ENCODE measurements around the gene UNC5B. TPM values are rescaled to one million over a fixed set of nuclear protein-coding genes. Genes with fewer than 3 reads are reported as not detected.
A peak's percentile ranks its signal among the peaks of the same experiment; 100 is the strongest.

Gene UNC5B
- total and polyA plus RNA-seq, 11 donors = 4.8 to 22.8 (median 10.1) TPM

- Histone ChIP-seq H3K36me3 (no peaks in the 10 kb centered on the region), H3K27ac (peak overlapping the region in 6 of 12 donors; percentile 10 to 86 (median 60)), H3K4me3 (no peak overlapping the region), H3K9me3 (no peaks in the 10 kb centered on the region), H3K27me3 (peaks cover 0 to 4% (median 0%) of the 10 kb centered on the region in 9 donors), H3K4me1 (peaks cover 0 to 87% (median 59%) of the 10 kb centered on the region in 12 donors)
- 73 to 77% (median 74%) methylated on average over 8 of the region's 8 CpGs for WGBS, 4 donors
- TF ChIP-seq CTCF (IDR thresholded peaks at IDR 0.05) (no peak), POLR2A (IDR thresholded peaks at IDR 0.05) (no peak)
- DNase-seq (peak in 1 of 5 donors; percentile 4), ATAC-seq (no peak)
- intact Hi-C loops (cut with DNase I) = loop anchor here in 5 of 10 donors (2.0 to 10.0 kb wide), 5 partner anchors 13 to 315 kb away; no protein-coding TSS in a partner anchor
Measured at GRCh38 chr10:71219918-71220688, 7.7 kb downstream of the UNC5B start.

GRCh38 chr10:71220689-71221540 lies 8.5 kb downstream of the UNC5B start:
- no peak overlapping the region for H3K27ac ChIP-seq
- no peak for ATAC-seq
- H3K4me3 ChIP-seq = no peak overlapping the region
- peaks cover 0 to 83% (median 57%) of the 10 kb centered on the region in 12 donors for H3K4me1 ChIP-seq
- no peaks in the 10 kb centered on the region for H3K9me3 ChIP-seq
- peak in 3 of 5 donors; percentile 12 to 18 (median 17) for DNase-seq
- 73 to 77% (median 75%) methylated on average over 11 to 12 of the region's 12 CpGs for WGBS, 4 donors
- peaks cover 0 to 4% (median 0%) of the 10 kb centered on the region in 9 donors for H3K36me3 ChIP-seq
- H3K27me3 ChIP-seq = peaks cover 0 to 4% (median 0%) of the 10 kb centered on the region in 9 donors
- TF ChIP-seq CTCF (IDR thresholded peaks at IDR 0.05) (no peak), POLR2A (IDR thresholded peaks at IDR 0.05) (no peak)
- intact Hi-C loops (cut with DNase I) = no loop called here

GRCh38 chr10:71221586-71222202 lies 9.3 kb downstream of the UNC5B start:
- Histone ChIP-seq H3K4me1 (peaks cover 0 to 76% (median 51%) of the 10 kb centered on the region in 12 donors), H3K9me3 (no peaks in the 10 kb centered on the region), H3K27ac (no peak overlapping the region), H3K27me3 (peaks cover 0 to 4% (median 0%) of the 10 kb centered on the region in 9 donors), H3K4me3 (no peak overlapping the region), H3K36me3 (peaks cover 0 to 9% (median 0%) of the 10 kb centered on the region in 9 donors)
- intact Hi-C loops (cut with DNase I) = no loop called here
- TF ChIP-seq CTCF (IDR thresholded peaks at IDR 0.05) (no peak), POLR2A (IDR thresholded peaks at IDR 0.05) (no peak)
- 89 to 95% (median 93%) methylated on average over 5 of the region's 5 CpGs for WGBS, 4 donors
- ATAC-seq (no peak), DNase-seq (peak in 1 of 5 donors; percentile 28)
